Ectodermal cell (in vitro differentiated cells): ENCODE measurements around the gene LDLR.
"Not testable (repeated sequence)": the region's sequence is repeated elsewhere in the genome, so short reads cannot be mapped to it uniquely, and the experiment has no call there.

Source experiments
- H3K27ac ChIP-seq: 2 replicates; pipeline ENCODE4 v1.7.0; 2013; ENCODE audit warnings: mild to moderate bottlenecking, low read depth, low read length; ENCODE audit not compliant: insufficient read depth, poor library complexity, severe bottlenecking
- H3K27me3 ChIP-seq: 2 replicates; pipeline ENCODE4 v1.7.0; 2013; ENCODE audit warnings: mild to moderate bottlenecking, low read length; ENCODE audit not compliant: insufficient read depth, control insufficient read depth, poor library complexity, severe bottlenecking
- H3K36me3 ChIP-seq: one replicate; pipeline ENCODE4 v1.7.0; 2013; ENCODE audit warnings: low read length; ENCODE audit not compliant: control insufficient read depth, insufficient read depth
- H3K4me1 ChIP-seq: one replicate; pipeline ENCODE4 v1.7.0; 2013; ENCODE audit warnings: low read length; ENCODE audit not compliant: control insufficient read depth, insufficient read depth
- H3K4me3 ChIP-seq: 2 replicates; pipeline ENCODE4 v1.7.0; 2013; ENCODE audit warnings: low read depth, low read length, control low read depth; ENCODE audit not compliant: insufficient read depth
- H3K9me3 ChIP-seq: 2 replicates; pipeline ENCODE4 v1.7.0; 2013; ENCODE audit warnings: mild to moderate bottlenecking, low read length, moderate library complexity; ENCODE audit not compliant: control insufficient read depth
- WGBS, 2 experiments: methylation state at CpG; one replicate each; pipeline ENCODE4 v1.1.7; 2013; ENCODE audit warnings: missing lambda C conversion rate in 2 of 2; 5-methylcytosine and 5-hydroxymethylcytosine counted together

LDLR gene

GRCh38 chr19:11070123-11070522 lies 19.1 kb upstream of the LDLR start:
- no peak overlapping the region for H3K27ac ChIP-seq
- H3K36me3 ChIP-seq, result peaks cover 18% of the 10 kb centered on the region
- no peaks in the 10 kb centered on the region for H3K9me3 ChIP-seq
- no peak overlapping the region for H3K4me3 ChIP-seq
- H3K27me3 ChIP-seq, result no peaks in the 10 kb centered on the region
- WGBS, 2 experiments, result 97 to 98% methylated on average over 4 of the region's 4 CpGs
- no peaks in the 10 kb centered on the region for H3K4me1 ChIP-seq

- Histone ChIP-seq H3K36me3 (no peaks in the 10 kb centered on the region), H3K9me3 (no peaks in the 10 kb centered on the region), H3K27me3 (no peaks in the 10 kb centered on the region), H3K27ac (no peak overlapping the region), H3K4me3 (no peak overlapping the region), H3K4me1 (no peaks in the 10 kb centered on the region)
- 96 to 97% methylated on average over 9 of the region's 9 CpGs for WGBS, 2 experiments
Observed at GRCh38 chr19:11073568-11073967, 15.7 kb upstream of the LDLR start.

- H3K9me3 ChIP-seq, H3K36me3 ChIP-seq: not testable (repeated sequence)
Observed at GRCh38 chr19:11076792-11077191, 12.5 kb upstream of the LDLR start.

GRCh38 chr19:11078893-11079292 lies 10.4 kb upstream of the LDLR start:
- H3K4me3 ChIP-seq, result no peak overlapping the region
- WGBS, 2 experiments, result 94 to 95% methylated on average over 11 of the region's 11 CpGs

More at GRCh38 chr19:11076792-11077191, 12.5 kb upstream of the LDLR start:
- H3K4me1 ChIP-seq, H3K27ac ChIP-seq, H3K27me3 ChIP-seq, H3K4me3 ChIP-seq: not testable (repeated sequence)
- WGBS, 2 experiments, result 92 to 94% methylated on average over 9 of the region's 9 CpGs

GRCh38 chr19:11079999-11080398 lies 9.3 kb upstream of the LDLR start:
- Histone ChIP-seq H3K4me1 (no peaks in the 10 kb centered on the region), H3K36me3 (no peaks in the 10 kb centered on the region), H3K4me3 (no peak overlapping the region), H3K9me3 (no peaks in the 10 kb centered on the region), H3K27me3 (no peaks in the 10 kb centered on the region), H3K27ac (no peak overlapping the region)
- 91 to 95% methylated on average over 9 of the region's 9 CpGs for WGBS, 2 experiments

More at GRCh38 chr19:11078893-11079292, 10.4 kb upstream of the LDLR start:
- H3K36me3 ChIP-seq, result no peaks in the 10 kb centered on the region
- H3K9me3 ChIP-seq, result no peaks in the 10 kb centered on the region
- H3K27me3 ChIP-seq, result no peaks in the 10 kb centered on the region
- no peaks in the 10 kb centered on the region for H3K4me1 ChIP-seq
- no peak overlapping the region for H3K27ac ChIP-seq

GRCh38 chr19:11087870-11088505 lies 1.3 kb upstream of the LDLR start:
- Histone ChIP-seq H3K4me1 (peaks cover 14% of the 10 kb centered on the region), H3K27me3 (no peaks in the 10 kb centered on the region), H3K9me3 (no peaks in the 10 kb centered on the region), H3K27ac (no peak overlapping the region), H3K4me3 (no peak overlapping the region), H3K36me3 (no peaks in the 10 kb centered on the region)
- 94 to 96% methylated on average over 3 to 4 of the region's 4 CpGs for WGBS, 2 experiments

- Histone ChIP-seq H3K9me3 (no peaks in the 10 kb centered on the region), H3K27ac (peak overlapping the region; percentile 84), H3K4me3 (peak overlapping the region; percentile 98), H3K36me3 (no peaks in the 10 kb centered on the region), H3K4me1 (peaks cover 14% of the 10 kb centered on the region), H3K27me3 (no peaks in the 10 kb centered on the region)
- 39% methylated on average over 10 of the region's 11 CpGs for WGBS, 2 experiments
Observed at GRCh38 chr19:11088506-11089253, 583 bp upstream of the LDLR start.

GRCh38 chr19:11090014-11090263 lies 676 bp downstream of the LDLR start:
- H3K27me3 ChIP-seq, H3K9me3 ChIP-seq, H3K36me3 ChIP-seq: not testable (repeated sequence)
- H3K27ac ChIP-seq, result peak overlapping the region; percentile 84
- 0 to 1% methylated on average over 15 of the region's 15 CpGs for WGBS, 2 experiments
- peak overlapping the region; percentile 98 for H3K4me3 ChIP-seq
- peaks cover 14% of the 10 kb centered on the region for H3K4me1 ChIP-seq

GRCh38 chr19:11090264-11090996 lies 1.2 kb downstream of the LDLR start:
- Histone ChIP-seq H3K27ac (peak overlapping the region; percentile 88), H3K4me1 (peaks cover 14% of the 10 kb centered on the region), H3K27me3 (no peaks in the 10 kb centered on the region), H3K4me3 (peak overlapping the region; percentile 98), H3K36me3 (peaks cover 13% of the 10 kb centered on the region), H3K9me3 (no peaks in the 10 kb centered on the region)
- 0 to 1% methylated on average over 64 of the region's 64 CpGs for WGBS, 2 experiments

GRCh38 chr19:11090997-11091702 lies 1.9 kb downstream of the LDLR start:
- 36 to 44% methylated on average over 10 of the region's 11 CpGs for WGBS, 2 experiments
- peak overlapping the region; percentile 98 for H3K4me3 ChIP-seq
- H3K4me1 ChIP-seq, result peaks cover 14% of the 10 kb centered on the region
- H3K9me3 ChIP-seq, result no peaks in the 10 kb centered on the region
- H3K27ac ChIP-seq, result peak overlapping the region; percentile 88
- no peaks in the 10 kb centered on the region for H3K27me3 ChIP-seq
- peaks cover 20% of the 10 kb centered on the region for H3K36me3 ChIP-seq
